Measurements from ENCODE around the gene GRIP1. TPM values are rescaled to one million over a fixed set of nuclear protein-coding genes. Genes with fewer than 3 reads are reported as not detected.

Gene GRIP1
- total and polyA plus RNA-seq, 2 of the 4 experiments (the other 2 are of a cell fraction) = under 0.01 to 0.07 TPM

GRCh38 chr12:66438601-66439000, 240.3 kb downstream of the GRIP1 start:
- no peak overlapping the region for H2AK9ac ChIP-seq (replicated peaks; ENCODE audit: low read depth, low read length, poor library complexity)
- ATAC-seq (ENCODE audit: low read depth) = peak; percentile 62; the same call in 1 of the 2 replicates
- CTCF ChIA-PET = no interaction called here
- no peak overlapping the region for H3K27ac ChIP-seq (ENCODE audit: insufficient read depth, low read length)
- no peak overlapping the region for H3K14ac ChIP-seq (replicated peaks; ENCODE audit: low read depth, low read length)
- H2BK15ac ChIP-seq (ENCODE audit: low read depth, low read length) = no peak overlapping the region
- H3K4me2 ChIP-seq (ENCODE audit: low read depth, low read length) = no peak overlapping the region
- no peak overlapping the region for H4K91ac ChIP-seq (ENCODE audit: insufficient read depth, low read depth, low read length)
- no peaks in the 10 kb centered on the region for H3K36me3 ChIP-seq (ENCODE audit: control insufficient read depth, insufficient read depth, low read length)
- H2AFZ ChIP-seq (replicated peaks; ENCODE audit: low read length, poor library complexity) = no peak overlapping the region
- no peak overlapping the region for H3K23ac ChIP-seq (ENCODE audit: low read depth, low read length)
- intact Hi-C loops (cut with micrococcal nuclease) = loop anchor here (5.0 kb wide), 1 partner anchor 1699 kb away; no protein-coding TSS in a partner anchor
- no peak overlapping the region for H3K4ac ChIP-seq (ENCODE audit: low read depth, low read length)
- no peak overlapping the region for H2BK120ac ChIP-seq (ENCODE audit: low read depth, low read length)
- H3K9me1 ChIP-seq (ENCODE audit: insufficient read depth, low read length) = no peaks in the 10 kb centered on the region
- no CpG with 5 or more reads among the region's 1 CpG for WGBS, 2 experiments (ENCODE audit: extremely low coverage in 2 of 2, insufficient read length in 1 of 2)
- no peaks in the 10 kb centered on the region for H4K20me1 ChIP-seq (ENCODE audit: insufficient read depth, low read length)
- no peak overlapping the region for H4K8ac ChIP-seq (ENCODE audit: low read depth in 2 of 2, low read length in 2 of 2)
- no peaks in the 10 kb centered on the region for H3K79me1 ChIP-seq (ENCODE audit: low read depth in 1 of 2, low read length in 2 of 2)
- TF ChIP-seq CHD1 (IDR thresholded peaks at IDR 0.05; ENCODE audit: low read depth, low read length) = no peak
- TF ChIP-seq POLR2A (IDR thresholded peaks at IDR 0.05; ENCODE audit: low read depth, low read length) = no peak
- no peak for TF ChIP-seq USF2 (IDR thresholded peaks at IDR 0.05; ENCODE audit: low read depth, low read length)
- TF ChIP-seq RAD21 (IDR thresholded peaks at IDR 0.05; ENCODE audit: low read length) = no peak
- TF ChIP-seq RCOR1 (IDR thresholded peaks at IDR 0.05; ENCODE audit: insufficient replicate concordance, low read length) = no peak
- TF ChIP-seq BHLHE40 (IDR thresholded peaks at IDR 0.05; ENCODE audit: low read depth, low read length) = no peak
- TF ChIP-seq MAZ (IDR thresholded peaks at IDR 0.05; ENCODE audit: borderline replicate concordance, low read depth, low read length) = no peak
- no peak for TF ChIP-seq MAFK (IDR thresholded peaks at IDR 0.05; ENCODE audit: low read depth, low read length)
- no peak for TF ChIP-seq CEBPB (IDR thresholded peaks at IDR 0.05; ENCODE audit: low read depth, low read length)
- no peak for TF ChIP-seq FOS (IDR thresholded peaks at IDR 0.05; ENCODE audit: low read depth, low read length)
- TF ChIP-seq CTCF (conservative IDR thresholded peaks at IDR 0.05; ENCODE audit: low read depth, low read length) = no peak
- no peak for TF ChIP-seq ELK1 (IDR thresholded peaks at IDR 0.05; ENCODE audit: borderline replicate concordance, low read depth, low read length)
- no peak for TF ChIP-seq RFX5 (IDR thresholded peaks at IDR 0.05; ENCODE audit: low read depth, low read length)
- TF ChIP-seq SMC3 (IDR thresholded peaks at IDR 0.05; ENCODE audit: low read depth, low read length) = no peak
- TF ChIP-seq NFE2L2 (IDR thresholded peaks at IDR 0.05; ENCODE audit: low read depth, low read length) = no peak
- no peak for TF ChIP-seq MXI1 (IDR thresholded peaks at IDR 0.05; ENCODE audit: borderline replicate concordance, low read depth, low read length)
- H4K5ac ChIP-seq (ENCODE audit: low read depth, low read length) = no peak overlapping the region
- H2AK5ac ChIP-seq (ENCODE audit: low read depth, low read length) = no peak overlapping the region
- no peak overlapping the region for H3K4me3 ChIP-seq (ENCODE audit: insufficient read depth, low read depth, low read length)
- H3K9ac ChIP-seq (ENCODE audit: low read depth, low read length) = no peak overlapping the region
- POLR2A ChIA-PET (ENCODE audit: unreplicated experiment) = no interaction called here
- H3K9me3 ChIP-seq (ENCODE audit: control insufficient read depth, insufficient read depth, low read length) = no peaks in the 10 kb centered on the region
- peak; percentile 18 for DNase-seq
- no peak overlapping the region for H2BK5ac ChIP-seq (ENCODE audit: low read depth, low read length, poor library complexity, severe bottlenecking)
- H3K56ac ChIP-seq (ENCODE audit: extremely low read depth, insufficient read depth, low read length) = no peak overlapping the region
- in situ Hi-C loops (cut with MboI; ENCODE audit: low sequenced_read_pairs) = no loop called here
- no peak overlapping the region for H2BK20ac ChIP-seq (ENCODE audit: low read depth, low read length)
- dilution Hi-C loops (cut with HindIII; ENCODE audit: low sequenced_read_pairs, unreplicated experiment) = no loop called here
- no peaks in the 10 kb centered on the region for H3K4me1 ChIP-seq (ENCODE audit: control insufficient read depth, insufficient read depth, low read length)
- H3K27me3 ChIP-seq (ENCODE audit: control insufficient read depth, insufficient read depth, low read length) = peaks cover 13% of the 10 kb centered on the region
- no peak overlapping the region for H3K18ac ChIP-seq (ENCODE audit: low read depth, low read length)
- BruUV-seq (replicated peaks) = no TSS peak
